ENCODE data around the gene CEPT1. TPM values are rescaled to one million over a fixed set of nuclear protein-coding genes. Genes with fewer than 3 reads are reported as not detected.

CEPT1 gene
- total and polyA plus RNA-seq, 10 of the 15 experiments (the other 5 are each of a cell fraction or from before 2014, with no cell fraction given), result 29.4 to 77.9 (median 54.8) TPM

- TF ChIP-seq PKNOX1 (IDR thresholded peaks at IDR 0.05) (no peak), YBX1 (IDR thresholded peaks at IDR 0.05) (no peak), RCOR1 (conservative IDR thresholded peaks at IDR 0.05; ENCODE audit: low read depth, low read length) (no peak), ATF3 (IDR thresholded peaks at IDR 0.05; ENCODE audit: borderline replicate concordance, extremely low read depth, low read depth, low read length) (no peak), MYC (IDR thresholded peaks at IDR 0.05; ENCODE audit: insufficient read depth, insufficient read length, insufficient replicate concordance, low read length, severe bottlenecking) (no peak), E4F1 (IDR thresholded peaks at IDR 0.05; ENCODE audit: borderline replicate concordance, partially characterized antibody) (no peak), PAX5 (IDR thresholded peaks at IDR 0.05; ENCODE audit: borderline replicate concordance, low read depth, low read length) (no peak), RELB (IDR thresholded peaks at IDR 0.05; ENCODE audit: low read depth) (peak; percentile 53), ZZZ3 (IDR thresholded peaks at IDR 0.05; ENCODE audit: control insufficient read depth, insufficient read length, low read depth) (no peak), KAT2A (conservative IDR thresholded peaks at IDR 0.05; ENCODE audit: control insufficient read depth, low read depth, low read length) (no peak), POLR2AphosphoS2 (IDR thresholded peaks at IDR 0.05; ENCODE audit: low read depth, low read length) (no peak; the same call in 1 of the 2 replicates), MAX (IDR thresholded peaks at IDR 0.05; ENCODE audit: low read depth, low read length) (no peak), E2F4 (IDR thresholded peaks at IDR 0.05; ENCODE audit: low read depth, low read length) (no peak), NRF1 (conservative IDR thresholded peaks at IDR 0.05; ENCODE audit: low read depth, low read length) (no peak), IRF4 (IDR thresholded peaks at IDR 0.05; ENCODE audit: low read depth, low read length) (no peak), WRNIP1 (IDR thresholded peaks at IDR 0.05; ENCODE audit: borderline replicate concordance, low read depth, low read length) (no peak), RB1 (IDR thresholded peaks at IDR 0.05; ENCODE audit: borderline replicate concordance) (no peak), SUZ12 (IDR thresholded peaks at IDR 0.05; ENCODE audit: unreplicated experiment) (no peak), MLLT1 (IDR thresholded peaks at IDR 0.05) (peak; percentile 80), PAX8 (IDR thresholded peaks at IDR 0.05) (no peak), EP300 (IDR thresholded peaks at IDR 0.05; ENCODE audit: borderline replicate concordance in 1 of 2, control insufficient read depth in 1 of 2, low read depth in 2 of 2, low read length in 2 of 2) (0 out of 4 replicates have a peak, but pooled peaks of 1 of the 2 experiments have one; percentile 18)
These were observed 583 bp upstream of the CEPT1 start (continued) for GRCh38 chr1:111139324-111139955.

Measured in GM12878 (cell line).